Ovary (tissue), 3 donors: Measurements from ENCODE around the gene DCTD.

ENCODE experiments used
- EP300 ChIP-seq: sonication (generic); formaldehyde crosslinking; IDR thresholded peaks from one replicate; pipeline ENCODE4 v1.6.1; 2017; ENCODE audit warnings: antibody characterized with exemption
- POLR2A ChIP-seq: fragments of 450-650 bp; IDR thresholded peaks from one replicate; pipeline ENCODE4 v1.6.1; 2017; ENCODE audit warnings: antibody characterized with exemption, mild to moderate bottlenecking, moderate library complexity
- TF ChIP-seq, protein P1 (sequence below), 3 donors: fragments of 450-650 bp in 2 of 3; fragments of 200-600 bp in 1 of 3; IDR thresholded peaks; one replicate each; pipeline versions ENCODE4 v1.5.1 to v1.8.0; 2016 to 2022; ENCODE audit warnings: antibody characterized with exemption in 3 of 3, mild to moderate bottlenecking in 1 of 3
- donor health status: DM: no; HTN: no; CAD: no.

DNA sequence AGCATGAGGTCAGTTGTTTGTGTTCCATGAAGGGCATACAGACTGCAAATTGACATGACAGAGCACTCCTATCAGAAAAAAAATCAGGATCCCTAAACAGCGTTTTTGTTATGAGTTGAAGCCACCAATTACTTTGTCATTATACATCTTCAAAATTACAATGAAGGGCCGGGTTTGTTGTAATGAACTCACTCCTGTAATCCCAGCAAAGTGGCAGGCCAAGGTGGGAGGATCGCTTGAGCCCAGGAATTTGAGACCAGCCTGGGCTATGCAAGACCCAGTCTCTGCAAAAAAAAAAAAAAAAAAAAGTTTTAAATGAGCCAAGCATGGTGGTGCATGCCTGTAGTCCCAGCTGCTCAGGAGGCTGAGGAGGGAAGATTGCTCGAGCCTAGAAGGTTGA, 3.5 kb upstream of the DCTD start:
- TF ChIP-seq, protein P1, sequence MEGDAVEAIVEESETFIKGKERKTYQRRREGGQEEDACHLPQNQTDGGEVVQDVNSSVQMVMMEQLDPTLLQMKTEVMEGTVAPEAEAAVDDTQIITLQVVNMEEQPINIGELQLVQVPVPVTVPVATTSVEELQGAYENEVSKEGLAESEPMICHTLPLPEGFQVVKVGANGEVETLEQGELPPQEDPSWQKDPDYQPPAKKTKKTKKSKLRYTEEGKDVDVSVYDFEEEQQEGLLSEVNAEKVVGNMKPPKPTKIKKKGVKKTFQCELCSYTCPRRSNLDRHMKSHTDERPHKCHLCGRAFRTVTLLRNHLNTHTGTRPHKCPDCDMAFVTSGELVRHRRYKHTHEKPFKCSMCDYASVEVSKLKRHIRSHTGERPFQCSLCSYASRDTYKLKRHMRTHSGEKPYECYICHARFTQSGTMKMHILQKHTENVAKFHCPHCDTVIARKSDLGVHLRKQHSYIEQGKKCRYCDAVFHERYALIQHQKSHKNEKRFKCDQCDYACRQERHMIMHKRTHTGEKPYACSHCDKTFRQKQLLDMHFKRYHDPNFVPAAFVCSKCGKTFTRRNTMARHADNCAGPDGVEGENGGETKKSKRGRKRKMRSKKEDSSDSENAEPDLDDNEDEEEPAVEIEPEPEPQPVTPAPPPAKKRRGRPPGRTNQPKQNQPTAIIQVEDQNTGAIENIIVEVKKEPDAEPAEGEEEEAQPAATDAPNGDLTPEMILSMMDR (IDR thresholded peaks at IDR 0.05): no peak
- TF ChIP-seq POLR2A: no peak
- TF ChIP-seq EP300: no peak
